GM18873 (cell line): Measurements from ENCODE around the gene PCMT1.
"Not testable (repeated sequence)": the region's sequence is repeated elsewhere in the genome, so short reads cannot be mapped to it uniquely, and the experiment has no call there.

Experiments used
- ATAC-seq: cut with Tn5 transposase; IDR thresholded peaks from one replicate; pipeline ENCODE4 v1.9.1; 2021; ENCODE audit warnings: mild to moderate bottlenecking, moderate library complexity, moderate number of reproducible peaks; ENCODE audit not compliant: unreplicated experiment, low FRiP score

PCMT1 gene

DNA sequence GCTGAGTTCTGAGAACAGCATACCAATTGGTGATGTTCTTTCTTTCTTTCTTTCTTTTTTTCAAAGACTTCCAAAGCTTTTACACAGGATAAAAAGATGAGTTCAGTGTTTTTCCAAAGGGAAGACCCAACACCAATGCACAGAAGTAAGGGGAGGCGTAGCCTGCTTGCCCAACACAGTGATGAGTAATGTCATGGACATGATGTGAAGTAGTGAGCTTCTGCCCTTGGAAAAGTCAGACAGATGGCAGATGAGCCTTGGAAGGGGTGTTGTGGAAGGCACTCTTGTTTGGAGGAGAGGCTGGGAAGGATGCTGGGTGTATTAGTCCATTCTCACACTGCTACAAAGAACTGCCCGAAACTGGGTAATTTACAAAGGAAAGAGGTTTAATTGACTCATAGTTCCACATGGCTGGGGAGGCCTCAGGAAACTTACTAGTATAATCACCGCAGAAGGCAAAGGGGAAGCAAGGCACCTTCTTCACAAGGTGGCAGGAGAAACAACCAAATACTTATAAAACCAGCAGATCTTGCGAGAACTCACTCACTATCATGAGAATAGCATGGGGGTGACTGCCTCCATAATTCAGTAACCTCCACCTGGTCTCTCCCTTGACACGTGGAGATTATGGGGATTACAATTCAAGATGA lies 102.0 kb downstream of the PCMT1 start:
- ATAC-seq, result no peak

DNA sequence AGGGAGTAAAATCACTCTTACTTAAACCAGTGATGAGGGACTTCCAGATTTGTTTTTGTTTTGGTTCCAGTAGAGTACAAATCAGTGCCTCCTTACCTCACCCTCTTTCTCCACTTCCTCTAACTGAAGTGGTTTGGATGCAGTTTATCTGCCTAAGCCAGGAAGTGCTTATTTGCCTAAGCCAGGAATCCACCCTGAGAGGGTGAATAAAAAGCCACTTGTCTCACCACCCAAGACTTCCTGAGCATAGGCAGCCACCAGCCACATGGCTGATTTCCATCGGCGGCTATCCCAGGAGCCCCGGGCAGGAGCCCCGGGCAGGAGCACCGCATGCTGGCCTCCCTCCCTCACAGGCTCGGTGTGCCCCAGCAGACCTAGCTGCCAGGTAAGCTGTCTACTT lies 102.6 kb downstream of the PCMT1 start:
- no peak for ATAC-seq

- no peak for ATAC-seq
These were observed 103.3 kb downstream of the PCMT1 start for GRCh38 chr6:149852881-149853280.

DNA sequence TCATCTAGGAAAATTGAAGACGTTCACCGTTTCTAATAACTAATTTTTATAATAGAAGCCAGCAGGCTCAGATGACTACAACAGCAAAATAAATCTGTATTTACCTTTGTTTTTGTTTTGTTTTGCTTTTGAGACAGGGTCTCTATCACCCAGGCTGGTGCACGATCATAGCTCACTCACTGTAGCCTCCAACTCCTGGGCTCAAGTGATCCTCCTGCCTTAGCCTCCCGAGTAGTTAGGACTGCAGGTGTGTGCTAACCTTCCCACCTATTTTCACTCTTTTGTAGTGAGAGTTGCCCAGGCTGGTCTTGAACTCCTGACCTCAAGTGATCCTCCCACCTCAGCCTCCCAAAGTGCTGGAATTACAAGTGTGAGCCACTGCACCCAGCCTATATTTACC lies 104.5 kb downstream of the PCMT1 start:
- not testable (repeated sequence) for ATAC-seq

- no peak for ATAC-seq
These were observed 105.0 kb downstream of the PCMT1 start for GRCh38 chr6:149854532-149854931.

DNA sequence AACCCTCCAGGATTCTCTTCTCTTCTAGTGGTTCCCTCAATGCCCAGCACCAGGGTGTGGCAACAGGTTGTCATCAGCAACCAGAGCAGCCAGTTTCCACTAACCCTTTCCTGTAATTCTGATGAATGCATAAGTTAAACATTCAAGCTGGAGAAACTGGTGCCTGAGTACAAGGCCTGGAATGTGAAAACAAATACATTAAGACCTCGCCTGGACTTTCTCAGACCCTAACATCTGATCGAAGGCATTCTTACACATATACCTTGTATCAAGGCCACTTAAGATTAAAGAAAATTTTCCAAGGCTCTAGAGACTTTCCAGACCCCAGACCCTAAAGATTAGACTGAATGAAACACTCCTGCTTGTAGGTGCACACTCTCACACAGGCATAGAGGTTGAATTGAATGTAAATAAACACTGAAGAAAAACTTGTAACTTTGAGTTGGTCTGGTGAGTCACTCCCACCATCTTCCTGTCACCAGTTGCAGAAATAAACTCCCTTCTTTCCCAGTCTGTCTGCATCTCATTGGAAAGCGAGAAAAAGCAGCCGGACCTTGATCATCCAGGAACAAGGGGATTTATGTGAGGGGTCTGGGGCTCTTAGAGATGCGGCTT lies 105.6 kb downstream of the PCMT1 start:
- ATAC-seq, result no peak

GRCh38 chr6:149855741-149856140 lies 106.2 kb downstream of the PCMT1 start:
- no peak for ATAC-seq

DNA sequence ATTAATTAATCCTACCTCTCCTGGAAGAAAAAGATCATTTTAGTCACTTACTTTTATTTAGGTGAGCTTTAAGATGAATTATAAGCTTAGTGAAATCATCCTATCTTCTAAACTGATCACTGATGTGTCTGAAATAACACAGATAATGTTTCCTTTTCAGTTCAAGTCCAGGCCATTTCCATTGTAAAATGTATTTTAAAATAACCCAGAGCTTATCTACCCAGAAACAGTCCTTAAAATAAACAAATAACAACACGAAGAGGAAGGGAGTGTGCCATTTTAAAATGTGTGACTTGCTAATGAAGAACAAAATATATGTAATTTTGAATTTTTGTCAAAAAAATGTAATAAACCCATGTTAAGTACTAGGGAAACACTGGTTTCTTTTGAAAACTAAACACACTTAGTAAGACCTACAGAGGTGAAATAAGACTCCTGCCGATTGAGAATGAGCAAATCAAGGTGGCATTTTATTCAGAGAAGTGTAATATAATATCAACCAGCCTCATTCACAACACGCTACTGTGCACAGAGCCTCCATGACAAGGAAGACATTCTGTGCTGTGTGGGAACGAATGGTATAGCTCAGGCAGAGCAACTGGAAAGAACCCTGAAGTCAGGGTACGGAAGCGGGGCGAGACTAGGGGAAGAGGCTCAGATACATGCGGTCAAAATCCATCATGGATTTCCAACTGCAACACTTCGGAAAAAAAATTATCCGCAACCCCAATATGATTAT lies 106.9 kb downstream of the PCMT1 start:
- no peak for ATAC-seq

GRCh38 chr6:149857541-149857940 lies 108.0 kb downstream of the PCMT1 start:
- ATAC-seq, result no peak

- ATAC-seq, result no peak
These were observed 109.8 kb downstream of the PCMT1 start for GRCh38 chr6:149859368-149859767.

GRCh38 chr6:149859938-149860337 lies 110.4 kb downstream of the PCMT1 start:
- ATAC-seq, result no peak

- no peak for ATAC-seq
These were observed 110.9 kb downstream of the PCMT1 start for GRCh38 chr6:149860513-149860833.
